GM21367 (cell line): Measurements from ENCODE around the gene TMEM222.
A peak's percentile ranks its signal among the peaks of the same experiment; 100 is the strongest.

Experiments used
- ATAC-seq: cut with Tn5 transposase; IDR thresholded peaks from one replicate; pipeline ENCODE4 v1.9.1; 2021; ENCODE audit not compliant: unreplicated experiment

The TMEM222 gene

GRCh38 chr1:27341525-27342252, 19.7 kb downstream of the TMEM222 start, which contains the start of gene SYTL1:
Gene SYTL1, plus strand, starts transcription at chr1:27342022. Its CDS starts 3,313 bp downstream, at chr1:27345335.
- peak; percentile 42 for ATAC-seq

- no peak for ATAC-seq
These were observed 20.4 kb downstream of the TMEM222 start for GRCh38 chr1:27342391-27342777.

DNA sequence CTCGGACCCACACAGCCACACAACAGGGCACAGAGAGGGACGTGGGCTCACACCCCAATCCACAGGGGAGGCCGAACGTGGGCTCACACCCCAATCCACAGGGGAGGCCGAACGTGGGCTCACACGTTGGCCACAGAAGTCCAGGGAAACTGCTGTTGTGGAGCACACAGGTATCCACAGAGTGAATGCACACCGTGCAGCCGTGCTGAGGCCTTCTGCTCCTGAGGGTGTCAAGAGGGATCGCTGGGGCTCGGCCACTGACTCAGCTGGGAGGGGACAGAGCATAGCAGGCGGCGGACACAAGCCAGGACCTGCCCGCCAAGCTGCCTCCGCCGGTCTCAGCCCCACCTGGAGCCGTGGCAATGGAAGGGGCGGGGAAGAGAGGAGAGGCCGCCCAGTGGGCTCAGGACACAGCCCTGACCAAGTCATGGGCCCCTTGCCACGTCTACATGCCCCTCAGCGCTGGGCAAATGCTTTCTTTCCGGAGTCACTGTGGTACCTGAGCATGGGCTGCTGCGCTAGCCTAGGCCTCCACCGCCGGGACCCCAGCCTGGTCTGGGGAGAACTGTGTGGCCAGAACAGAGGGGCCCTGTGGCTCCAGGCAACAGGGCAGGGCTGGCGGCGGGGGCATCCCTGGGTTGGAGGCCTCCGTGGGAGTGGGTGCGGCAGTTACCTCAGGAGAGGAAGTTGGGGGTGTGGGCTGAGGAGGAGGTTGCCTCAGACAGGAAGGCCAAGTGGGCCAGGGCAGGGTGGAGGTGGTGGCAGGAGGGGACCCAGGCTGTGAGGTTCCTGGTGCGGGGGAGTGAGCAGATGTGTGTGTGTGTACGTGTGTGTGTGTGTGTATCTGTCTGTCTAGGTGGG, 21.0 kb downstream of the TMEM222 start:
- no peak for ATAC-seq

GRCh38 chr1:27343639-27344025, 21.7 kb downstream of the TMEM222 start:
- ATAC-seq = no peak

GRCh38 chr1:27345272-27345671, 23.3 kb downstream of the TMEM222 start:
- ATAC-seq = no peak

DNA sequence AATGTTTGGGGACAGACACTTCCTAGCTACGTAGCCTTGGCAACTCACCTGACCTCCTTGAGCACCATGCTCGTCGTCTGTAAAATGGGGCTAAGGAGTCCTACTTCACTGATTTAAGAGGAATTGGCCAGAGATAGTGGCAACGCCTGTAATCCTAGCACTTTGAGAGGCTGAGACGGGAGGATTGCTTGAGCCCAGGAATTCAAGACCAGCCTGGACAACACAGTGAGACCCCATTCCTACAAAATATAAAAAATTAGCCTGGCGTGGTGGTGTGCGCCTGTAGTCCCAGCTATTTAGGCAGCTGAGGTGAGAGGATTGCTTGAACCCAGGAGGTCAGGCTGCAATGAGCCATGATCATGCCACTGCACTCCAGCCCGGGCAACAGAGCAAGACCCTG, 24.4 kb downstream of the TMEM222 start:
- ATAC-seq = no peak

- ATAC-seq = no peak
These were observed 25.1 kb downstream of the TMEM222 start for GRCh38 chr1:27346991-27347624.

DNA sequence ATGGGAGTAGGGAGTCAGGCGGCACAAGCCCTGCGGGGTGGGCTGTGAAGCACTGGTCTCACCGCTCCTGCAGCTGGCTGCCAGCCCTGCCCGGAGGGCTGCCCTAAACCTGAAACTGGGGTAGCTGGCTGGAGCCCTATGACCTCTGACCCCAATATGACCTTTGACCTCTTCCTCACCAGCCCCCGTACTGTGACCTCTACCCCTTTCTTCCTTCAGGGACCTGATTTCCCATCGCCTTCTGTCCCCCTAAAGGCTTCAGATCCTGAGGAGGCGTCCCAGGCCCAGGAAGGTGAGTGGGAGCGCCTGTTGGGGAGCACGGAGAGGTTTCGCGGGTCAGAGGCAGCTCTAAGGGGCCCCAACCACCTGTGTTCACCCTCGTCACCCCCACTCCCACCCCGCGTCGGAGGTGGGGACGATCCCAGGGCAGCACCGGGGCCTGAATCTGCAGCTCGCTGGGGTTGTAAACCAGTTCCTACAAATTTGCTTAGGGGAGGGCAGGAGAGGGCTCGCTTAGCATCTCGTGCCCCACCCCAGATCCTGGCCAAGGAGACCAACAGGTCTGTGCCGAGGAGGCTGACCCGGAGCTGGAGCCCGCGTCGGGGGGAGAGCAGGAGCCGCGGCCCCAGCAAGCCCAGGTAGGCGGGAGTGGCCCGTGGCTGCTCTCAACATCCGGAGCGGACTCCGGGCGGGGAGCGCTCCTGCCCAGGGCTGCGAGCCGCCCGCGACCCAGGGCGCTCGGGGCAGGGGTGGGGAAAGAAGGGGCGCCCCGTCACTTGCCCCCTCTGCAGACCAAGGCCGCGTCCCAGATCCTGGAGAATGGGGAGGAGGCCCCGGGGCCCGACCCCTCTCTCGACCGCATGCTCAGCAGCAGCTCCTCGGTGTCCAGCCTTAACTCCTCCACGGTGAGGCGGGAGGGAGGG, 27.2 kb downstream of the TMEM222 start:
- no peak for ATAC-seq

- no peak for ATAC-seq
These were observed 28.1 kb downstream of the TMEM222 start for GRCh38 chr1:27349784-27350662.

DNA sequence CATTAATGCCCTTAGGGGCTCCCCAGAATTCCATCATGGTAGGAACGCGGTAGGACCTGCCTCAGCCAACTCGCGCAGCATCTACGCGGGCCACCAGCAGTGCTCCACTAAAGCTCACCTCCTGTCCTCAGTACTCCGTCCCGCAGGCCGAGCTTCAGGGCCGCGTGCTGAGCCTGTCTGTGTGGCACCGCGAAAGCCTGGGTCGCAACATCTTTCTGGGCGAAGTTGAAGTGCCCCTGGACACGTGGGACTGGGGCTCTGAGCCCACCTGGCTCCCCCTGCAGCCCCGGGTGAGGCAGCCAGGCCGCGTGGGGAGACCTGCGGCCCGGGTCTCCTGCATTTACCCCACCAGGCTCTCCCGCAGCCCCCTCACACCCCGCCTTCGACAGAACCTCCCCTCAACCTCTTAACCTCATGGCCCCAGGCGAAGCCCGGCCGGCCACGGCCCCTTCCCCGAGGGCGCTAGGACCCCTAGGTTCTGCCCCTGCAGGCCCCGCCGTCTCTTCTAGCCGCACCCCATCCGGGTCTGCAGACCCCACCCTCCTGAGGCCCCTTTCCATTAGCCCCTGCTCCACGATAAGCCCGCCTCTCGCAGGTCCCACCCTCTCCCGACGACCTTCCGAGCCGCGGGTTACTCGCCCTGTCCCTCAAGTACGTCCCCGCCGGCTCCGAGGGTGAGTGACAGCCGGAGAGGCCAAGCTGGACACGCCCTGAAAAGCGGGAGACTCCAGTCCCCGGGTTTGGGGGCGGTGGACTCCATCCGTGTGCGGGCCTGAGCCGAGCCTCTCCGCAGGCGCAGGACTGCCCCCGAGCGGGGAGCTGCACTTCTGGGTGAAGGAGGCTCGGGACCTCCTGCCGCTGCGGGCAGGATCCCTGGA, 28.9 kb downstream of the TMEM222 start:
- no peak for ATAC-seq

- no peak for ATAC-seq
These were observed 29.7 kb downstream of the TMEM222 start for GRCh38 chr1:27351541-27352107.

- no peak for ATAC-seq
These were observed 31.2 kb downstream of the TMEM222 start for GRCh38 chr1:27353166-27353565.

GRCh38 chr1:27353629-27354028, 31.7 kb downstream of the TMEM222 start:
- no peak for ATAC-seq

- ATAC-seq = no peak
These were observed 33.7 kb downstream of the TMEM222 start for GRCh38 chr1:27355683-27356082.

- no peak for ATAC-seq
These were observed 34.3 kb downstream of the TMEM222 start for GRCh38 chr1:27356277-27356618.

GRCh38 chr1:27356619-27357280, 34.8 kb downstream of the TMEM222 start:
- ATAC-seq = no peak

DNA sequence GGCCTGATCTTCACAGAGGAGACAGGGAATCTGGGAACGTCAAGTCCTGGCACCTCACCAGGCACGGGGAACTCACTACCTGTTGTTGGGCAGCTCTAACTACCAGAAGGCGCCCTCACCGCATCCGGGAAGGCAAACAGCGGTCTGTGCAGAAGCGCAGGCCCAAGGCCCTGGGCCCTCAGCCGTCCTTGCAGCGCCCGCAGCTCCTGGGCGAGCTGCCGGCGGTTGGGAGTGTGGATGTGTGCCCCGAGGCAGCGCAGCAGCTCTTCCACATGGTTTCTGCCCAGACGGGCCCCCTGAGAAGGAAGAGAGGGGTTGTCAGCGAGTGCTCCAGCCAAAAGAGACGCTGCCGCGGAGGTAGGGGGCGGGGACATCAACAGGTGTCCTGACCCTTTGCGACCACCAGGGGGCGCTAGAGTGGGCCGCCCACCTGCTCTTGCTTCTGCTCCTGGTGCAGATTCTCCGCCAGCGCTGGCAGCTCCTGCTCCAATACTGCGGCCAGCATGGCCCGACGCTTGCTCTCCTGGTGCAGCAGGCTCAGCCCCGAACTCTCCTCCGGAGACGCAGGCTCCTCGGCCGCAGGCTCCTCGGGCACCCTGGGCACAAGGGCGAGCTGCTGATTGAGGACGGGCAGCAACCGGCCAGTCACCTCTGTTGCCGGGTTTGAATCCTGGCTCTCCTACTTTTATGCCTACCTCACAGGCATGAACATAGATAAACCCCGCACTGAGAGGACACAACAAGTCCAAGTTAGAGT, 35.5 kb downstream of the TMEM222 start:
- no peak for ATAC-seq
